CD1c-positive myeloid dendritic cell (primary cell): Measurements from ENCODE around the gene C14orf93.
A peak's percentile ranks its signal among the peaks of the same experiment; 100 is the strongest.

Source experiments
- DNase-seq: peaks from one replicate; pipeline ENCODE4 v3.0.0-alpha.2; 2016; ENCODE audit errors: extremely low spot score

The C14orf93 gene

GRCh38 chr14:22995889-22996625, 13.9 kb downstream of the C14orf93 start:
- DNase-seq, result no peak

- DNase-seq, result no peak
These were observed 15.1 kb downstream of the C14orf93 start for GRCh38 chr14:22994762-22995275.

GRCh38 chr14:22993517-22993916, 16.4 kb downstream of the C14orf93 start:
- no peak for DNase-seq

GRCh38 chr14:22991852-22992251, 18.1 kb downstream of the C14orf93 start:
- DNase-seq, result no peak

- no peak for DNase-seq
These were observed 22.7 kb downstream of the C14orf93 start for GRCh38 chr14:22987291-22987690.

GRCh38 chr14:22986508-22987054, 23.4 kb downstream of the C14orf93 start:
- DNase-seq, result peak; percentile 92

GRCh38 chr14:22985894-22986507, 23.9 kb downstream of the C14orf93 start:
- no peak for DNase-seq

- DNase-seq, result no peak
These were observed 24.8 kb downstream of the C14orf93 start for GRCh38 chr14:22984959-22985658.

GRCh38 chr14:22982477-22983245, 27.3 kb downstream of the C14orf93 start, which contains the start of gene AJUBA:
AJUBA (minus strand) TSS chr14:22982551; CDS start chr14:22982266, 285 bp downstream.
- DNase-seq, result peak; percentile 81

GRCh38 chr14:22981876-22982476, 28.0 kb downstream of the C14orf93 start:
- DNase-seq, result no peak

- DNase-seq, result no peak
These were observed 28.7 kb downstream of the C14orf93 start for GRCh38 chr14:22981090-22981875.

- peak; percentile 3 for DNase-seq
These were observed 29.3 kb downstream of the C14orf93 start for GRCh38 chr14:22980672-22981089.

GRCh38 chr14:22979748-22980392, 30.1 kb downstream of the C14orf93 start:
- DNase-seq, result no peak

GRCh38 chr14:22978981-22979671, 30.8 kb downstream of the C14orf93 start:
- DNase-seq, result no peak

GRCh38 chr14:22978487-22978837, 31.5 kb downstream of the C14orf93 start:
- DNase-seq, result no peak

- no peak for DNase-seq
These were observed 32.1 kb downstream of the C14orf93 start for GRCh38 chr14:22977684-22978486.

GRCh38 chr14:22977434-22977683, 32.6 kb downstream of the C14orf93 start:
- no peak for DNase-seq

GRCh38 chr14:22976620-22977433, 33.1 kb downstream of the C14orf93 start:
- no peak for DNase-seq
